ENCODE results near the gene RGS6. TPM values are rescaled to one million over a fixed set of nuclear protein-coding genes. Genes with fewer than 3 reads are reported as not detected.

Gene RGS6
- total RNA-seq, 1 donor from 2014 or later = not detected

GRCh38 chr14:72519543-72519942 is 587.3 kb downstream of the RGS6 start:
- peaks cover 80% of the 10 kb centered on the region for H3K4me1 Mint-ChIP-seq
- H3K9me3 Mint-ChIP-seq = peaks cover 5% of the 10 kb centered on the region
- ATAC-seq (ENCODE audit: low read depth) (peak; percentile 23), DNase-seq (no peak)
- no peaks in the 10 kb centered on the region for H3K27me3 Mint-ChIP-seq
- no peak for TF ChIP-seq CTCF (IDR thresholded peaks at IDR 0.05)
- ChIA-PET POLR2A (interaction anchor here (0.8 to 1.6 kb wide), 6 partner anchors 20 to 429 kb away, joined by 3 to 7 read pairs (median 4); partner anchors contain the start of gene DPF3), CTCF (interaction anchor here (0.9 to 8.4 kb wide), 4 partner anchors 67 to 388 kb away, joined by 3 to 236 read pairs (median 4); no protein-coding TSS in a partner anchor)
- peak overlapping the region; percentile 74 for H3K4me3 Mint-ChIP-seq
- intact Hi-C loops (cut with micrococcal nuclease) = loop anchor here (1.0 to 10.0 kb wide), 6 partner anchors 15 to 375 kb away; partner anchors contain the start of gene DPF3
- H3K36me3 Mint-ChIP-seq (ENCODE audit: low read depth) = peaks cover 4% of the 10 kb centered on the region
- H3K27ac Mint-ChIP-seq = peak overlapping the region; percentile 96

GRCh38 chr14:72521045-72521444 is 588.8 kb downstream of the RGS6 start:
- POLR2A ChIA-PET = no interaction called here
- Mint-ChIP-seq H3K27me3 (no peaks in the 10 kb centered on the region), H3K36me3 (ENCODE audit: low read depth) (peaks cover 4% of the 10 kb centered on the region), H3K9me3 (peaks cover 5% of the 10 kb centered on the region), H3K27ac (peak overlapping the region; percentile 51), H3K4me1 (peaks cover 93% of the 10 kb centered on the region), H3K4me3 (peak overlapping the region; percentile 21)
- DNase-seq = no peak
- no peak for ATAC-seq (ENCODE audit: low read depth)
- intact Hi-C loops (cut with micrococcal nuclease) = no loop called here
- CTCF ChIA-PET = interaction anchor here (1.4 kb wide), 1 partner anchor 382 kb away, joined by 7 read pairs; no protein-coding TSS in a partner anchor
- no peak for TF ChIP-seq CTCF (IDR thresholded peaks at IDR 0.05)

- Mint-ChIP-seq H3K4me1 (peaks cover 94% of the 10 kb centered on the region), H3K36me3 (ENCODE audit: low read depth) (peaks cover 4% of the 10 kb centered on the region), H3K9me3 (peaks cover 5% of the 10 kb centered on the region), H3K4me3 (no peak overlapping the region), H3K27me3 (no peaks in the 10 kb centered on the region), H3K27ac (peak overlapping the region; percentile 54)
- POLR2A ChIA-PET = no interaction called here
- CTCF ChIA-PET = no interaction called here
- intact Hi-C loops (cut with micrococcal nuclease) = no loop called here
- no peak for TF ChIP-seq CTCF (IDR thresholded peaks at IDR 0.05)
- no peak for DNase-seq
- ATAC-seq (ENCODE audit: low read depth) = no peak
Observed at GRCh38 chr14:72521968-72522741, 589.9 kb downstream of the RGS6 start.

- Mint-ChIP-seq H3K27ac (no peak overlapping the region), H3K4me1 (peaks cover 93% of the 10 kb centered on the region), H3K9me3 (peaks cover 5% of the 10 kb centered on the region), H3K27me3 (no peaks in the 10 kb centered on the region), H3K36me3 (ENCODE audit: low read depth) (peaks cover 4% of the 10 kb centered on the region), H3K4me3 (no peak overlapping the region)
- POLR2A ChIA-PET = no interaction called here
- ATAC-seq (ENCODE audit: low read depth) (no peak), DNase-seq (no peak)
- CTCF ChIA-PET = interaction anchor here (1.5 kb wide), 1 partner anchor 382 kb away, joined by 5 read pairs; no protein-coding TSS in a partner anchor
- intact Hi-C loops (cut with micrococcal nuclease) = no loop called here
- no peak for TF ChIP-seq CTCF (IDR thresholded peaks at IDR 0.05)
Observed at GRCh38 chr14:72522847-72523246, 590.6 kb downstream of the RGS6 start.
